ENCODE measurements around the gene DYRK1B.

DYRK1B gene

GRCh38 chr19:39871362-39871761 is 37.4 kb upstream of the DYRK1B start:
- H3K36me3 ChIP-seq (ENCODE audit: control insufficient read depth in 4 of 4, insufficient read depth in 4 of 4, low read length in 3 of 4): no peaks in the 10 kb centered on the region

GRCh38 chr19:39870171-39870971 is 36.4 kb upstream of the DYRK1B start:
- Histone ChIP-seq H3K4me1 (ENCODE audit: control extremely low read depth in 1 of 4, control insufficient read depth in 4 of 4, insufficient read depth in 4 of 4, low read length in 3 of 4) (no peaks in the 10 kb centered on the region), H3K4me3 (ENCODE audit: control insufficient read depth in 1 of 7, extremely low read depth in 1 of 7, insufficient read depth in 4 of 7, low read depth in 2 of 7, low read length in 6 of 7) (no peak overlapping the region), H3K27ac (ENCODE audit: insufficient read depth in 1 of 2, low read depth in 1 of 2, low read length in 2 of 2, poor library complexity in 1 of 2, severe bottlenecking in 2 of 2) (no peak overlapping the region), H3K9me3 (ENCODE audit: control extremely low read depth in 1 of 5, control insufficient read depth in 4 of 5, insufficient read depth in 2 of 5, low read depth in 1 of 5, low read length in 4 of 5) (no peaks in the 10 kb centered on the region), H3K36me3 (ENCODE audit: control insufficient read depth in 4 of 4, insufficient read depth in 4 of 4, low read length in 3 of 4) (no peaks in the 10 kb centered on the region), H3K27me3 (replicated peaks in 2 of 5; ENCODE audit: control insufficient read depth in 4 of 5, insufficient read depth in 5 of 5, low read length in 4 of 5) (peaks cover 0 to 6% (median 0%) of the 10 kb centered on the region in 5 experiments)
- ChIA-PET CTCF (no interaction called here), POLR2A (no interaction called here)
- no peak for DNase-seq
- 78% methylated on average over 16 of the region's 16 CpGs for WGBS (ENCODE audit: insufficient coverage)

More at GRCh38 chr19:39871362-39871761, 37.4 kb upstream of the DYRK1B start:
- Histone ChIP-seq H3K4me3 (ENCODE audit: control insufficient read depth in 1 of 7, extremely low read depth in 1 of 7, insufficient read depth in 4 of 7, low read depth in 2 of 7, low read length in 6 of 7) (no peak overlapping the region), H3K27ac (ENCODE audit: insufficient read depth in 1 of 2, low read depth in 1 of 2, low read length in 2 of 2, poor library complexity in 1 of 2, severe bottlenecking in 2 of 2) (no peak overlapping the region), H3K27me3 (replicated peaks in 2 of 5; ENCODE audit: control insufficient read depth in 4 of 5, insufficient read depth in 5 of 5, low read length in 4 of 5) (peaks cover 0 to 4% (median 0%) of the 10 kb centered on the region in 5 experiments), H3K9me3 (ENCODE audit: control extremely low read depth in 1 of 5, control insufficient read depth in 4 of 5, insufficient read depth in 2 of 5, low read depth in 1 of 5, low read length in 4 of 5) (no peaks in the 10 kb centered on the region), H3K4me1 (ENCODE audit: control extremely low read depth in 1 of 4, control insufficient read depth in 4 of 4, insufficient read depth in 4 of 4, low read length in 3 of 4) (no peaks in the 10 kb centered on the region)
- 100% methylated on average over 4 of the region's 6 CpGs for WGBS (ENCODE audit: insufficient coverage)
- no peak for DNase-seq
- CTCF ChIA-PET: no interaction called here
- POLR2A ChIA-PET: no interaction called here

- Histone ChIP-seq H3K4me1 (ENCODE audit: control extremely low read depth in 1 of 4, control insufficient read depth in 4 of 4, insufficient read depth in 4 of 4, low read length in 3 of 4) (no peaks in the 10 kb centered on the region), H3K4me3 (ENCODE audit: control insufficient read depth in 1 of 7, extremely low read depth in 1 of 7, insufficient read depth in 4 of 7, low read depth in 2 of 7, low read length in 6 of 7) (no peak overlapping the region), H3K9me3 (ENCODE audit: control extremely low read depth in 1 of 5, control insufficient read depth in 4 of 5, insufficient read depth in 2 of 5, low read depth in 1 of 5, low read length in 4 of 5) (no peaks in the 10 kb centered on the region), H3K27ac (ENCODE audit: insufficient read depth in 1 of 2, low read depth in 1 of 2, low read length in 2 of 2, poor library complexity in 1 of 2, severe bottlenecking in 2 of 2) (no peak overlapping the region), H3K36me3 (ENCODE audit: control insufficient read depth in 4 of 4, insufficient read depth in 4 of 4, low read length in 3 of 4) (no peaks in the 10 kb centered on the region), H3K27me3 (replicated peaks in 2 of 5; ENCODE audit: control insufficient read depth in 4 of 5, insufficient read depth in 5 of 5, low read length in 4 of 5) (peaks cover 0 to 12% (median 3%) of the 10 kb centered on the region in 5 experiments)
- POLR2A ChIA-PET: no interaction called here
- WGBS (ENCODE audit: insufficient coverage): 93% methylated on average over 2 of the region's 6 CpGs
- DNase-seq: no peak
- CTCF ChIA-PET: no interaction called here
Measured at GRCh38 chr19:39867952-39868351, 34.0 kb upstream of the DYRK1B start.

GRCh38 chr19:39867133-39867532 is 33.2 kb upstream of the DYRK1B start:
- 100% methylated on average over 1 of the region's 2 CpGs for WGBS (ENCODE audit: insufficient coverage)
- CTCF ChIA-PET: no interaction called here
- POLR2A ChIA-PET: no interaction called here

GRCh38 chr19:39865953-39866352 is 32.0 kb upstream of the DYRK1B start:
- H3K4me1 ChIP-seq (ENCODE audit: control extremely low read depth in 1 of 4, control insufficient read depth in 4 of 4, insufficient read depth in 4 of 4, low read length in 3 of 4): no peaks in the 10 kb centered on the region
- H3K27me3 ChIP-seq (replicated peaks in 2 of 5; ENCODE audit: control insufficient read depth in 4 of 5, insufficient read depth in 5 of 5, low read length in 4 of 5): peaks cover 0 to 13% (median 3%) of the 10 kb centered on the region in 5 experiments
- POLR2A ChIA-PET: no interaction called here
- CTCF ChIA-PET: no interaction called here
- H3K27ac ChIP-seq (ENCODE audit: insufficient read depth in 1 of 2, low read depth in 1 of 2, low read length in 2 of 2, poor library complexity in 1 of 2, severe bottlenecking in 2 of 2): no peak overlapping the region
- no peaks in the 10 kb centered on the region for H3K9me3 ChIP-seq (ENCODE audit: control extremely low read depth in 1 of 5, control insufficient read depth in 4 of 5, insufficient read depth in 2 of 5, low read depth in 1 of 5, low read length in 4 of 5)
- no peak overlapping the region for H3K4me3 ChIP-seq (ENCODE audit: control insufficient read depth in 1 of 7, extremely low read depth in 1 of 7, insufficient read depth in 4 of 7, low read depth in 2 of 7, low read length in 6 of 7)
- no peaks in the 10 kb centered on the region for H3K36me3 ChIP-seq (ENCODE audit: control insufficient read depth in 4 of 4, insufficient read depth in 4 of 4, low read length in 3 of 4)
- WGBS (ENCODE audit: insufficient coverage): 89% methylated on average over 5 of the region's 5 CpGs
- DNase-seq: no peak

More at GRCh38 chr19:39867133-39867532, 33.2 kb upstream of the DYRK1B start:
- DNase-seq: no peak
- Histone ChIP-seq H3K27me3 (replicated peaks in 2 of 5; ENCODE audit: control insufficient read depth in 4 of 5, insufficient read depth in 5 of 5, low read length in 4 of 5) (peaks cover 0 to 13% (median 3%) of the 10 kb centered on the region in 5 experiments), H3K27ac (ENCODE audit: insufficient read depth in 1 of 2, low read depth in 1 of 2, low read length in 2 of 2, poor library complexity in 1 of 2, severe bottlenecking in 2 of 2) (no peak overlapping the region), H3K4me3 (ENCODE audit: control insufficient read depth in 1 of 7, extremely low read depth in 1 of 7, insufficient read depth in 4 of 7, low read depth in 2 of 7, low read length in 6 of 7) (no peak overlapping the region), H3K36me3 (ENCODE audit: control insufficient read depth in 4 of 4, insufficient read depth in 4 of 4, low read length in 3 of 4) (no peaks in the 10 kb centered on the region), H3K4me1 (ENCODE audit: control extremely low read depth in 1 of 4, control insufficient read depth in 4 of 4, insufficient read depth in 4 of 4, low read length in 3 of 4) (no peaks in the 10 kb centered on the region), H3K9me3 (ENCODE audit: control extremely low read depth in 1 of 5, control insufficient read depth in 4 of 5, insufficient read depth in 2 of 5, low read depth in 1 of 5, low read length in 4 of 5) (no peaks in the 10 kb centered on the region)

GRCh38 chr19:39865186-39865585 is 31.2 kb upstream of the DYRK1B start:
- Histone ChIP-seq H3K36me3 (ENCODE audit: control insufficient read depth in 4 of 4, insufficient read depth in 4 of 4, low read length in 3 of 4) (no peaks in the 10 kb centered on the region), H3K27me3 (replicated peaks in 2 of 5; ENCODE audit: control insufficient read depth in 4 of 5, insufficient read depth in 5 of 5, low read length in 4 of 5) (peaks cover 0 to 13% (median 3%) of the 10 kb centered on the region in 5 experiments), H3K4me3 (ENCODE audit: control insufficient read depth in 1 of 7, extremely low read depth in 1 of 7, insufficient read depth in 4 of 7, low read depth in 2 of 7, low read length in 6 of 7) (no peak overlapping the region), H3K27ac (ENCODE audit: insufficient read depth in 1 of 2, low read depth in 1 of 2, low read length in 2 of 2, poor library complexity in 1 of 2, severe bottlenecking in 2 of 2) (no peak overlapping the region), H3K9me3 (ENCODE audit: control extremely low read depth in 1 of 5, control insufficient read depth in 4 of 5, insufficient read depth in 2 of 5, low read depth in 1 of 5, low read length in 4 of 5) (no peaks in the 10 kb centered on the region), H3K4me1 (ENCODE audit: control extremely low read depth in 1 of 4, control insufficient read depth in 4 of 4, insufficient read depth in 4 of 4, low read length in 3 of 4) (no peaks in the 10 kb centered on the region)
- 100% methylated on average over 2 of the region's 2 CpGs for WGBS (ENCODE audit: insufficient coverage)
- no peak for DNase-seq
- CTCF ChIA-PET: no interaction called here
- POLR2A ChIA-PET: no interaction called here

GRCh38 chr19:39864118-39864517 is 30.2 kb upstream of the DYRK1B start:
- POLR2A ChIA-PET: no interaction called here
- no peak overlapping the region for H3K27ac ChIP-seq (ENCODE audit: insufficient read depth in 1 of 2, low read depth in 1 of 2, low read length in 2 of 2, poor library complexity in 1 of 2, severe bottlenecking in 2 of 2)

More at GRCh38 chr19:39864118-39864517, 30.2 kb upstream of the DYRK1B start:
- WGBS (ENCODE audit: insufficient coverage): no CpG with 5 or more reads among the region's 2 CpGs
- Histone ChIP-seq H3K36me3 (ENCODE audit: control insufficient read depth in 4 of 4, insufficient read depth in 4 of 4, low read length in 3 of 4) (no peaks in the 10 kb centered on the region), H3K4me1 (ENCODE audit: control extremely low read depth in 1 of 4, control insufficient read depth in 4 of 4, insufficient read depth in 4 of 4, low read length in 3 of 4) (no peaks in the 10 kb centered on the region), H3K9me3 (ENCODE audit: control extremely low read depth in 1 of 5, control insufficient read depth in 4 of 5, insufficient read depth in 2 of 5, low read depth in 1 of 5, low read length in 4 of 5) (no peaks in the 10 kb centered on the region), H3K4me3 (ENCODE audit: control insufficient read depth in 1 of 7, extremely low read depth in 1 of 7, insufficient read depth in 4 of 7, low read depth in 2 of 7, low read length in 6 of 7) (no peak overlapping the region), H3K27me3 (replicated peaks in 2 of 5; ENCODE audit: control insufficient read depth in 4 of 5, insufficient read depth in 5 of 5, low read length in 4 of 5) (peaks cover 0 to 13% (median 3%) of the 10 kb centered on the region in 5 experiments)
- CTCF ChIA-PET: no interaction called here
- DNase-seq: peak in 2 of 3 donors; percentile 14 to 20
